HG03095 (cell line): ENCODE data around the gene HS6ST3.
"Not testable (repeated sequence)": the region's sequence is repeated elsewhere in the genome, so short reads cannot be mapped to it uniquely, and the experiment has no call there.

Experiments
- ATAC-seq: cut with Tn5 transposase; IDR thresholded peaks from one replicate; pipeline ENCODE4 v1.9.1; 2021; ENCODE audit warnings: moderate library complexity; ENCODE audit not compliant: unreplicated experiment

Gene HS6ST3

GRCh38 chr13:96089749-96090239 is at the start of gene HS6ST3:
Gene HS6ST3 (plus strand): TSS chr13:96090107.
- no peak for ATAC-seq

DNA sequence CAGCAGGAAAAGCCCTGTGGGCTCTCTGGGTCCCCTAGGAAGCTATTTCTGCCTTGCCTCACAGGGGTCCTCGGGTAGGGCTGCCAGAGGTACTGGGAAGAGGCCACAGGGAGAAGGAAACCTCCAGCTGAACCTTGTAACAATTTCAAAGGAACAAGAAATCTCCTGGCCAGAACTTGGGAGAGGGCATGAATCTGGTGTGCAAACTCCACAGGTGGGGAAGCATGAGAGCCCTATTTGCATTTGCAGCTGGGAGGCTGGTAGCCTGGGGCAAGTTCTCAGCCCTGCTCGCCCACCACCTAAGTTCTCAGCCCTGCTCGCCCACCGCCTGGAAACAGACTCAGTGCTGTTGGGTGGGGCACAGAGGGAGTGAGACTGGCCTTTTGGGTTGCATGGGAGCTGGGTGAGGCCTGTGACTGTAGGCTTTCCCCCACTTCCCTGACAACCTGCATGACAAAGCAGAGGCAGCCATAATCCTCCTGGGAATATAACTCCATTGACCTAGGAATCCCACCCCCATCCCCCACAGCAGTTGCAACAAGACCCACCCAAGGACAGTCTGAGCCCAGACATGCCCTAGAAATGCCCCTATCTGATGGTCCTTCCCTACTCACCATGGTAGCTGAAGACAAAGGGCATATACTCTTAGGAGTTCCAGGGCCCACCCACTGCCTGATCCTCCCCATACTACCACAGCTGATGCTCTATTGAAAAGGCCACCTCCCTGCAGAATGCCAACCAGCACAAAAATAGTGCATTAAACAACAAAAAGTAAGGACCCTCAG is 48.4 kb upstream of the HS6ST3 start:
- no peak for ATAC-seq

DNA sequence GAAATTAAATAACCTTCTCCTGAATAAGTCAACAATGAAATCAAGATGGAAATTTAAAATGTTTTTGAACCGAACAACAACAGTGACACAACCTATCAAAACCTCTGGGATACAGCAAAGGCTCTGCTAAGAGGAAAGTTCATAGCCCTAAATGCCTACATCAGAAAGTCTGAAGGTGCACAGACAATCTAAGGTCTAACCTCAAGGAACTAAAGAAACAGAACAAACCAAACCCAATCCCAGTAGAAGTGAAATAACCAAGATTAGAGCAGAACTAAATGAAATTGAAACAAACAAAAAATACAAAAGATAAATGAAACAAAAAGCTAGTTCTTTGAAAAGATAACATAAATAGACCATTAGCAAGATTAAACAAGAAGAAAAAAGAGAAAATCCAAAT is 45.7 kb upstream of the HS6ST3 start:
- ATAC-seq: no peak

DNA sequence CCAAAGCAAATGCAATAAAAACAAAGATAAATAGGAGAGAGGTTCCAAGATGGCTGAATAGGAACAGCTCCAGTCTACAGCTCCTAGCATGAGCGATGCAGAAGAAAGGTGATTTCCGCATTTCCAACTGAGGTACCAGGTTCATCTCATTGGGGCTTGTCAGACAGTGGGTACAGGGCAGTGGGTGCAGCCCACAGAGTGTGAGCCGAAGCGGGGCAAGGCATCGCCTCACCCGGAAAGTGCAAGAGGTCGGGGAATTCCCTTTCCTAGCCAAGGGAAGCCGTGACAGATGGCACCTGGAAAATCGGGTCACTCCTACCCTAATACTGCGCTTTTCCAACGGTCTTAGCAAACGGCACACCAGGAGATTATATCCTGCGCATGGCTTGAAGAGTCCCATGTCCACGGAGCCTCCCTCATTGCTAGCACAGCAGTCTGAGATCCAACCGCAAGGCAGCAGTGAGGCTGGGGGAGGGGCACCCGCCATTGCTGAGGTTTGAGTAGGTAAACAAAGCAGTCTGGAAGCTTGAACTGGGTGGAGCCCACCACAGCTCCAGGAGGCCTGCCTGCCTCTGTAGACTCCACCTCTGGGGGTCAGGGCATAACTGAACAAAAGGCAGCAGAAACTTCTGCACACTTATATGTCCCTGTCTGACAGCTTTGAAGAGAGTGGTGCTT is 43.3 kb upstream of the HS6ST3 start:
- not testable (repeated sequence) for ATAC-seq

GRCh38 chr13:96050955-96051354 is 39.0 kb upstream of the HS6ST3 start:
- not testable (repeated sequence) for ATAC-seq

DNA sequence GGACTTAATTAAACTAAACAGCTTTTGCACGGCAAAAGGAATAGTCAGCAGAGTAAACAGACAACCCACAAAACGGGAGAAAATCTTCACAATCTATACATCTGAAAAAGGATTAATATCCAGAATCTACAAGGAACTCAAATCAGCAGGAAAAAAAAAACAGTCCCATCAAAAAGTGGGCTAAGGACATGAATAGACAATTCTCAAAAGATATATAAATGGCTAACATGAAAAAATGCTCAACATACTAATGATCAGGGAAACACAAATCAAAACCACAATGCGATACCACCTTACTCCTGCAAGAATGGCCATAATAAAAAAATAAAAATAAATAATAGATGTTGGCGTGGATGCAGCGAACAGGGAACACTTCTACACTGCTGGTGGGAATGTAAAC is 38.4 kb upstream of the HS6ST3 start:
- ATAC-seq: not testable (repeated sequence)

DNA sequence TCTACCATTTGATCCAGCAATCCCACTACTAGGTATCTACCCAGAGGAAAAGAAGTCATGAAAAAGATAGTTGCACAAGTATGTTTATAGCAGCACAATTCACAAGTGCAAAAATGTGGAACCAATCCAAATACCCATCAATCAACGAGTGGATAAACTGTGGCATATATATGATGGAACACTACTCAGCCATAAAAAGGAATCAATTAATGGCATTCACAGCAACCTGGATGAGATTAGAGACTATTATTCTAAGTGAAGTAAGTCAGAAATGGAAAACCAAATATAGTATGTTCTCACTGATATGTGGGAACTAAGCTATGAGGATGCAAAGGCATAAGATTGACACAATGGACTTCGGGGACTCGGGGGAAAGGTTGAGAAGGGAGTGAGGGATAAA is 38.0 kb upstream of the HS6ST3 start:
- ATAC-seq: not testable (repeated sequence)

DNA sequence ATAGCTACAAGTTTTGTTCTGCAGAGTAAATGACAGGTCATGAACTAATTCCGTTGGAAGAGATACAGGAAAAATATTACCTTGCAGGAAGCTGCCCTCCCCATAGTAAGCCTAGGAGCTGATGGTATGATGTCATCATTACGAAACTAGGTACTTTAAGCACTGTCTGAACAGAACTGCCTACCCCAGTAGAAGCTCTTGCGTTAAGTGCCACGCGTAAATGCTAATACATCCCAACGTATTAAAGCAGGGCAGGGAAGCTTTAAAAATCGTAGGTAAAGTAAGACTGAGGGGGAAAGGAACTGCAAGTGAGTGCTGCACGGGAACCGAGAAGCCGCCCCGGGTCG is 37.3 kb upstream of the HS6ST3 start:
- ATAC-seq: peak; percentile 48

GRCh38 chr13:96053003-96053703 is 36.8 kb upstream of the HS6ST3 start, which contains the start of gene UGGT2:
Gene UGGT2 (minus strand): TSS chr13:96053401. CDS start chr13:96053312, 89 bp downstream.
- peak; percentile 98 for ATAC-seq

- ATAC-seq: no peak
Measured at GRCh38 chr13:96065849-96066248, 24.1 kb upstream of the HS6ST3 start.

DNA sequence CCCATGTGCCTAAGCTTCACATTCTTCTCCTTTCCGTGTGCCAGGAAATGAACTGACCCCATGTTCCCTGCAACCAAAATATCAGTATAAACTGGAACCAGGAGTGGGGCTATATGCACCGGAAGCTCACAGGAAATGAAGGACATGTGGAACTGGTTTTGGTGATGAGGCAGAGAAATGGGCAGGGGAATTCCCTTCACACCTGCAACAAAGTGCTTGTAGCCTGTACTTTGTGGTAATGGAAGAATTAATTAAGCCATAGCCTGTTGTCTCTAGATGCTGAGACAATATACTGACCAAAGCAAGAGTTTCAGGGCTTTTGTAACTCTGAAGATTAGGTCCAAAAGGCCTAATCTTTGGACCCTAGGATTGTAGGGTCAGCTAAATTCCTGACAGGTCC is 21.2 kb upstream of the HS6ST3 start:
- ATAC-seq: no peak

GRCh38 chr13:96071504-96071903 is 18.4 kb upstream of the HS6ST3 start:
- ATAC-seq: no peak

DNA sequence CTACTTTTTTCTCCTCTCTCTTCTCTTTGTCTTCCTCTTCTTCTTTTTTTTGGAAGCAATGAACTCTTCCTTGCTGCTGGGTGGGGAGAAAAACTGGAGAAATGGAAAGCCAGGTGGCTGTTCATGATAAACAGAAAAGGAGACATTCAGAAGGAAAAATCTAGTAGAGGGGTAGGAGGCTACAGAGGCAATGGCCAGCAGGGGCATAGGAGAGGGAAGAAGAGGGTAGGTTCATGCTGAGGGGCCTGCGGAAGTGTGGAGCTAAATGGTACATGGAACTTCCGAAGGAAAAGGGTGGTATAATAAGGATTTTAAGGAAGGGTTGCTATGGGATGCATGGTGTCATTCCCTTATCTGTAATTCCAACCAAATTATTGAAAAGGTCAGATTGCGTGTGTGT is 17.5 kb upstream of the HS6ST3 start:
- ATAC-seq: no peak

GRCh38 chr13:96075953-96076543 is 13.9 kb upstream of the HS6ST3 start:
- peak; percentile 55 for ATAC-seq

- no peak for ATAC-seq
Measured at GRCh38 chr13:96080676-96081075, 9.2 kb upstream of the HS6ST3 start.

DNA sequence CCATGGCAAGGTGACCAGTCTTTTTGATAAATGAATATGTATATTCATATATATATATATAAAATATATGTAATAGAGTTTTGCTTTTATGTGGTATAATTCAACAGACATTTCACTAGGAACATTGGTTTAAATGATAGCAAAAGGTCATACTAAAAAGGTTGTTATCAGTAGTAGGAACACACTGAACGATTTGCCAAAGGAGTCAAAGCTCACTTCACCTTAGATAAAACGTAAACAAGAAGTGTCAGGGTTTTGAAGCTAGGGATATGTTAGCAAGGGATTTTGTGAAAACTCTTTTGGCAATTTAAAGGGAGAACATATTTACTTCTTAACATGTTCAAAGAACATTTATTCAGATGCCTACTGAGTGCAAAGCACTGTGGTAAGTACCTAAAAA is 8.0 kb upstream of the HS6ST3 start:
- ATAC-seq: no peak

- no peak for ATAC-seq
Measured at GRCh38 chr13:96082640-96083039, 7.3 kb upstream of the HS6ST3 start.

DNA sequence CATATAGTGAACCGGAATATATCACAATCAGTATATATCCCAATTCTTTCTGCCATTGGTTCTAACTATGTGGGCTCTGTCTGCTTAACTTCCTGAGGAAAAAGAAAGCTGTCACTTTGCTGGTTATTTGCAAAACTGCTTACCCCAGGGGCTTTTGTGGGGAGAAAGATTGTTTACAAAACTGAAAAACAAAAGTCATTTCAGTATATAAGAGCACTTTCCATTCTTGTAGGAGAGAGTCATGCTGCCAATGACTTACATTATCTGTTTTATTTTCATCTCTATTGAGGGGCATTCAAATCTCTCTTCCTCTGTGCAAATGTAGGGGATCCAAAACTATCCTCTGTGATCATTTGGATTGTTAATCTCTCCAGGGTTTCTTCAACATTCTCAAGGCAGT is 3.2 kb upstream of the HS6ST3 start:
- ATAC-seq: no peak

DNA sequence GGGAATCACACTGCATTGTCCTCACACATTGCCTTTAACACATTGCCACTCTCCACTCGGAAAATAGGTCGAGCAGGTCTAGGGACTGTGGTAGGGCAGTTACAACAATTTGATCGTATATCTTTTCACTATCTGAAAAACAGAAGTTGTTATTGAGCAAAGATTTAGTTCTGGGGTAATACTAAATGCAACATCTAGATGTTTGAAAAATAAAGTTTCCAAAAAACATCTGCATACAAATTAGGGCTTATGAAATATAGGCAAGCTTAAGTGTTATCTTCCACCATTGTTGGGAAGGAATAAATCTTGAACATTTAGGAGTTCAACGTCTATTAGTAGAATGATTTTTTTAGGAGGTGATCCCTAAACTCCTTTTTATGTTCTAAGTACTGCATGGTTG is 768 bp upstream of the HS6ST3 start:
- ATAC-seq: no peak

DNA sequence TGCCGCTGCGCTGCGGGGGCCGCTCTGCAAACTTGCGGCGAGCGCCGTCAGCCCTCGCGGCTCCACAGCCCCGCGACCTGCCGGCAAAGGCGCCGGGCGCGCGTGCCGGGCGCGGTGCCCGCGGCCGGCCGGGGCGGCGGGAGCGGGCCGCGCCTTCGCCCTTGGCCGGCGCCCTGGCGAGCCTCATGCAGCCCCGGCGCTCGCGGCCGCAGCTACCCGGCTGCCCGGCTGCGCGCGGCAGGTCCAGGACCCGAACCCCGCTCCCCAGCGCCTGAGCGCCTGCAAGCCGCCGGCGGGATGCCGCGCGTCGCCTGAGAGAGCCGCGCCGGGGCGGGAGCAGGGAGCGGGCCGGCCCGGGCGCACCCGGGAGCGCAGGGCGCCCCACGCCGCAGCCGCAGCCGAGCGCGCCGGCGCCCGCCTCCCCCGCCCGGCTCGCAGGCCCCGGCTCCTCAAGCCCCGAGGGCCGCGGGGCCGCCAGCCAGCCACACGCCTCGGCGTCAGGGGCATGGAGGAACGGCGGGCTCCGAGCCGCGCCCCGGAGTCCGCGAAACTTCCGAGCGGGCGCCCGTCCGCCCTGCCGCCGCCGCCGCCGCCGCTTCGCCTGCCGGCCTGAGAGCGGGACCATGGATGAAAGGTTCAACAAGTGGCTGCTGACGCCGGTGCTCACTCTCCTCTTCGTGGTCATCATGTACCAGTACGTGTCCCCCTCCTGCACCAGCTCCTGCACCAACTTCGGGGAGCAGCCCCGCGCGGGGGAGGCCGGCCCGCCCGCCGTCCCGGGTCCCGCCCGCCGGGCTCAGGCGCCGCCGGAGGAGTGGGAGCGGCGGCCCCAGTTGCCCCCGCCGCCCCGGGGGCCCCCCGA is 564 bp downstream of the HS6ST3 start:
- ATAC-seq: no peak
